GM12878 (cell line): Measurements from ENCODE around the gene TIPARP. TPM values are rescaled to one million over a fixed set of nuclear protein-coding genes. Genes with fewer than 3 reads are reported as not detected.
A peak's percentile ranks its signal among the peaks of the same experiment; 100 is the strongest.

Experiments used
- ATAC-seq: fragments of 200-7000 bp; cut with Tn5 transposase; 3 replicates; pipeline ENCODE4 v1.9.1; 2020; ENCODE audit warnings: mild to moderate bottlenecking, moderate library complexity
- Bru-seq: library from RNA; stranded (reverse); fragments of 400-500 nt; gene quantifications from one replicate; lab custom pipeline; 2021; lab: Mats Ljungman, UMichigan
- BruChase-seq, 2 experiments: library from RNA; stranded (reverse); fragments of 400-500 nt; gene quantifications; one replicate each; lab custom pipeline; 2021; lab: Mats Ljungman, UMichigan
- BruUV-seq: library from RNA; stranded (reverse); fragments of 400-500 nt; replicated peaks from 2 replicates; lab custom pipeline; 2021; lab: Mats Ljungman, UMichigan
- CTCF ChIA-PET: fragments of 300-600 bp; sonication (Branson Sonifier 250); formaldehyde crosslinking; extraction: SDS; loops from one replicate; lab custom pipeline; 2021; ENCODE audit warnings: inconsistent platforms; lab: Yijun Ruan, JAX
- POLR2A ChIA-PET: fragments of 350-600 bp; formaldehyde crosslinking; extraction: SDS; loops from one replicate; lab custom pipeline; 2021; ENCODE audit warnings: inconsistent platforms; lab: Charles Lee
- RAD21 ChIA-PET: fragments of 300-600 bp; sonication (Branson Sonifier 250); formaldehyde crosslinking; loops from one replicate; lab custom pipeline; 2023; ENCODE audit warnings: antibody characterized with exemption; ENCODE audit not compliant: unreplicated experiment; lab: Charles Lee
- SMC1A ChIA-PET: fragments of 300-600 bp; sonication (Branson Sonifier 250); formaldehyde crosslinking; loops from one replicate; lab custom pipeline; 2023; ENCODE audit not compliant: unreplicated experiment, uncharacterized antibody; lab: Charles Lee
- DNase-seq: peaks from one replicate; pipeline ENCODE4 v3.0.0-alpha.2; 2011; ENCODE audit warnings: low read depth, low spot score
- FAIRE-seq: peaks from 3 replicates; lab custom pipeline; 2011; peaks lifted over from hg19 to GRCh38; lab: Jason Lieb, UNC
- H2AFZ ChIP-seq: 2 replicates; pipeline ENCODE4 v1.6.0; 2011; ENCODE audit warnings: low read depth, low read length, control low read depth; ENCODE audit not compliant: control insufficient read depth
- H3K27ac ChIP-seq: 2 replicates; pipeline ENCODE4 v1.5.1; 2011; ENCODE audit warnings: control low read depth; ENCODE audit not compliant: control insufficient read depth, insufficient read depth
- H3K27me3 ChIP-seq, 2 experiments: replicated peaks in 1 of 2; 2 replicates each; pipeline versions ENCODE4 v1.6.0 to v1.6.1; 2011; ENCODE audit warnings: low read length in 1 of 2; ENCODE audit not compliant: control insufficient read depth in 2 of 2, insufficient read depth in 2 of 2
- H3K36me3 ChIP-seq, 2 experiments: 2 replicates each; pipeline ENCODE4 v1.5.1; 2011; ENCODE audit warnings: low read length in 1 of 2; ENCODE audit not compliant: control insufficient read depth in 2 of 2, insufficient read depth in 2 of 2
- H3K4me1 ChIP-seq: 2 replicates; pipeline ENCODE4 v1.6.1; 2011; ENCODE audit warnings: mild to moderate bottlenecking, low read length, moderate library complexity, mixed read lengths; ENCODE audit not compliant: control insufficient read depth, insufficient read depth
- H3K4me2 ChIP-seq: 2 replicates; pipeline ENCODE4 v1.6.0; 2011; ENCODE audit warnings: control low read depth; ENCODE audit not compliant: control insufficient read depth, insufficient read depth
- H3K4me3 ChIP-seq: fragments of 200-600 bp; sonication (generic); 2 replicates; pipeline ENCODE4 v1.5.1; 2016
- H3K79me2 ChIP-seq: 2 replicates; pipeline ENCODE4 v1.6.0; 2011; ENCODE audit warnings: low read length; ENCODE audit not compliant: control insufficient read depth, insufficient read depth
- H3K9ac ChIP-seq: 2 replicates; pipeline ENCODE4 v1.8.0; 2011; ENCODE audit warnings: low read length, control low read depth, mixed read lengths; ENCODE audit not compliant: control insufficient read depth, insufficient read depth
- H3K9me3 ChIP-seq: replicated peaks from 3 replicates; pipeline ENCODE4 v1.5.1; 2011; ENCODE audit warnings: mild to moderate bottlenecking, low read length; ENCODE audit not compliant: control insufficient read depth, insufficient read depth
- H4K20me1 ChIP-seq: 2 replicates; pipeline ENCODE4 v1.6.0; 2011; ENCODE audit not compliant: control insufficient read depth, insufficient read depth
- CEBPB ChIP-seq, 2 experiments: fragments of 150-350 bp in 1 of 2; IDR thresholded peaks; 2 replicates each; pipeline ENCODE4 v1.6.1; 2012 to 2014; ENCODE audit warnings: low read depth in 2 of 2, low read length in 2 of 2, borderline replicate concordance in 1 of 2, inconsistent platforms in 1 of 2
- DPF2 ChIP-seq: fragments of 450-650 bp; IDR thresholded peaks from 2 replicates; pipeline ENCODE4 v1.6.1; 2017; ENCODE audit warnings: mild to moderate bottlenecking
- HDAC2 ChIP-seq: fragments of 200-600 bp; sonication (generic); IDR thresholded peaks from 2 replicates; pipeline ENCODE4 v1.6.1; 2017
- MYB ChIP-seq: fragments of 150-350 bp; IDR thresholded peaks from 2 replicates; pipeline ENCODE4 v1.6.1; 2014; ENCODE audit warnings: mild to moderate bottlenecking, low read depth, low read length, borderline replicate concordance
- NR2C1 ChIP-seq: fragments of 450-650 bp; IDR thresholded peaks from 2 replicates; pipeline ENCODE4 v1.6.1; 2017; ENCODE audit warnings: antibody characterized with exemption, mild to moderate bottlenecking, moderate library complexity
- PAX5 ChIP-seq: IDR thresholded peaks from 2 replicates; pipeline ENCODE4 v1.6.1; 2011; ENCODE audit warnings: low read depth, low read length, borderline replicate concordance
- SP1 ChIP-seq: IDR thresholded peaks from one replicate; pipeline ENCODE4 v1.6.1; 2011; ENCODE audit warnings: low read depth, low read length
- SPI1 ChIP-seq: IDR thresholded peaks from 2 replicates; pipeline ENCODE4 v1.6.1; 2011; ENCODE audit warnings: low read depth, mild to moderate bottlenecking, low read length, moderate library complexity, borderline replicate concordance; ENCODE audit not compliant: insufficient read depth
- SUPT20H ChIP-seq: IDR thresholded peaks from 2 replicates; pipeline ENCODE4 v1.6.1; 2011; ENCODE audit warnings: low read depth, mild to moderate bottlenecking, low read length, moderate library complexity, borderline replicate concordance; ENCODE audit not compliant: control insufficient read depth
- TAF1 ChIP-seq: IDR thresholded peaks from 2 replicates; pipeline ENCODE4 v1.6.1; 2011; ENCODE audit warnings: mild to moderate bottlenecking, low read depth, low read length, borderline replicate concordance
- TCF12 ChIP-seq: IDR thresholded peaks from 2 replicates; pipeline ENCODE4 v1.6.1; 2011; ENCODE audit warnings: low read depth, mild to moderate bottlenecking, low read length
- TCF3 ChIP-seq: IDR thresholded peaks from 2 replicates; pipeline ENCODE4 v1.6.1; 2012; ENCODE audit warnings: low read depth, mild to moderate bottlenecking, low read length, borderline replicate concordance; ENCODE audit not compliant: insufficient read depth
- ZNF384 ChIP-seq: IDR thresholded peaks from 2 replicates; pipeline ENCODE4 v1.6.1; 2012; ENCODE audit warnings: low read depth, mild to moderate bottlenecking, low read length, improper control_type of control experiment, borderline replicate concordance
- WGBS: methylation state at CpG from one replicate; pipeline ENCODE4 v1.1.6; 2016; ENCODE audit warnings: low lambda C conversion rate; ENCODE audit not compliant: insufficient replicate concordance, insufficient coverage; ENCODE audit errors: missing lambda C conversion rate; 5-methylcytosine and 5-hydroxymethylcytosine counted together
- in situ Hi-C: fragments of 300-500 bp; cut with MboI; formaldehyde crosslinking; loops from 9 replicates; pipeline ENCODE4 v1.14.3; 2018; ENCODE audit warnings: mixed read lengths
- intact Hi-C: fragments of 100-400 bp; cut with micrococcal nuclease; formaldehyde crosslinking; loops from one replicate; pipeline ENCODE4 v1.14.2; 2022; ENCODE audit not compliant: unreplicated experiment
- long read RNA-seq, 2 experiments: library from polyadenylated mRNA; unstranded; transcript quantifications; one replicate each; pipeline ENCODE4 v2.0.0, GENCODE V29; 2019 to 2020
- polyA minus RNA-seq, 3 experiments: library from RNA; depleted of rRNA, polyadenylated mRNA; stranded (reverse); fragments of >200 nt; gene quantifications; 2 replicates each; pipeline ENCODE4 v1.2.3, GENCODE V29; 2011
- polyA plus RNA-seq, 11 experiments: library from polyadenylated mRNA; depleted of rRNA in 4 of 11; unstranded in 6 of 11; stranded (reverse) in 5 of 11; fragments of >200 nt; fragmentation: Nextera tagmentation in 4 of 11; fragmentation: Illumina TruSeq in 1 of 11; extraction: Ambion mirVana in 4 of 11; extraction: Trizol in 1 of 11; gene quantifications; 1 replicate in 1 of 11; 2 replicates in 10 of 11; pipeline versions ENCODE4 v1.2.1 to v1.2.3, GENCODE V29; 2011 to 2016; ENCODE audit warnings: inconsistent platforms in 2 of 11, missing spikeins in 2 of 11, low read depth in 1 of 11
- total RNA-seq, 4 experiments: library from RNA; depleted of rRNA in 3 of 4; stranded (reverse); fragments of >200 nt in 3 of 4; fragmentation: Illumina TruSeq in 1 of 4; extraction: Trizol in 1 of 4; gene quantifications; 2 replicates each; pipeline versions ENCODE4 v1.2.1 to v1.2.3, GENCODE V29; 2013 to 2021
- TF ChIP-seq, protein P1 (sequence below): fragments of 450-650 bp; formaldehyde crosslinking; IDR thresholded peaks from 2 replicates; pipeline ENCODE4 v1.5.0; 2022; ENCODE audit warnings: mild to moderate bottlenecking, missing genetic modification characterization

Gene TIPARP
- total RNA-seq (2013; cell fraction: nucleolus; rRNA removed): 60.0 and 68.9 TPM in 2 replicates
- total RNA-seq (2014; rRNA removed) (17.8 and 23.4 TPM in 2 replicates), total RNA-seq (2014; rRNA removed; fragmentation: Illumina TruSeq; extraction: Trizol) (21.5 TPM in 2 replicates), total RNA-seq (2021) (13.8 and 14.8 TPM in 2 replicates), polyA plus RNA-seq (2011; rRNA removed) (13.5 and 17.2 TPM in 2 replicates), polyA plus RNA-seq (2014; fragmentation: Illumina TruSeq; extraction: Trizol) (17.8 and 22.1 TPM in 2 replicates), polyA plus RNA-seq (2014; fragmentation: Nextera tagmentation; extraction: Ambion mirVana) (1 to 10 TPM; 3.2 to 3.3 TPM), polyA plus RNA-seq (2014; rRNA removed) (7.6 and 9.3 TPM in 2 replicates), polyA plus RNA-seq (2016; fragmentation: Nextera tagmentation; extraction: Ambion mirVana) (1 to 10 TPM; 6.1 to 7.9 TPM), polyA minus RNA-seq (2011; rRNA and poly(A)+ RNA removed) (17.3 and 21.8 TPM in 2 replicates), Bru-seq, nascent RNA (percentile 99 among the genes with signal in this experiment), BruChase-seq, experiment 1, labeled RNA remaining after a 6-hour chase (percentile 77 among the genes with signal in this experiment), BruChase-seq, experiment 2, labeled RNA remaining after a 2-hour chase (percentile 94 among the genes with signal in this experiment)
- 12.8 TPM for polyA plus RNA-seq (2011; ENCODE audit: low read depth)
- polyA plus RNA-seq (2011; cell fraction: cytosol; rRNA removed): 5.4 and 9.3 TPM in 2 replicates
- polyA plus RNA-seq (2011; cell fraction: nucleus; rRNA removed): 12.0 and 17.3 TPM in 2 replicates
- polyA plus RNA-seq (2012): 16.9 and 22.4 TPM in 2 replicates
- 6.5 and 7.7 TPM in 2 replicates for polyA minus RNA-seq (2011; cell fraction: cytosol; rRNA and poly(A)+ RNA removed)
- polyA minus RNA-seq (2011; cell fraction: nucleus; rRNA and poly(A)+ RNA removed): 41.8 and 42.7 TPM in 2 replicates
- long read RNA-seq, experiment 1, full-length matches to known transcripts: 1 of 3 reads
- long read RNA-seq, experiment 1, partial matches to known transcripts: 0 of 3 reads
- long read RNA-seq, experiment 1, other reads (novel, unspliced or antisense): 2 of 3 reads
- long read RNA-seq, experiment 2, full-length matches to known transcripts: 8 of 36 reads
- long read RNA-seq, experiment 2, partial matches to known transcripts: 26 of 36 reads
- long read RNA-seq, experiment 2, other reads (novel, unspliced or antisense): 2 of 36 reads

GRCh38 chr3:156674046-156674910 is at the start of gene TIPARP:
TSS of gene TIPARP (plus strand) at chr3:156674590. CDS start at chr3:156677698, 3,108 bp downstream.
- FAIRE-seq (peak; percentile 61), DNase-seq (peak; percentile 99), ATAC-seq (peak; percentile 84)
- peak within 1 kb of the TSS; percentile 84 for H3K9ac ChIP-seq
- peak within 1 kb of the TSS; percentile 98 for H3K4me3 ChIP-seq
- H3K27ac ChIP-seq: peak within 1 kb of the TSS; percentile 73
- CTCF ChIA-PET: interaction anchor here (0.5 to 12.1 kb wide), 47 partner anchors 8 to 837 kb away, joined by 3 to 199 read pairs (median 5); partner anchors contain the start of gene SSR3
- POLR2A ChIA-PET: interaction anchor here (0.7 to 1.8 kb wide), 11 partner anchors 10 to 418 kb away, joined by 3 to 9 read pairs (median 4); partner anchors contain the start of gene SSR3
- peak within 1 kb of the TSS; percentile 67 for H2AFZ ChIP-seq
- 1% methylated on average over 105 of the region's 105 CpGs for WGBS
- peaks cover 48% of the 10 kb centered on the region for H3K79me2 ChIP-seq
- no peaks in the 10 kb centered on the region for H3K4me1 ChIP-seq
- peak within 1 kb of the TSS; percentile 73 for H3K4me2 ChIP-seq
- BruUV-seq: no TSS peak
- in situ Hi-C loops: no loop called here
- no peaks in the 10 kb centered on the region for H3K9me3 ChIP-seq
- SMC1A ChIA-PET: interaction anchor here (0.8 to 8.9 kb wide), 29 partner anchors 8 to 522 kb away, joined by 3 to 142 read pairs (median 6); partner anchors contain the start of gene SSR3
- intact Hi-C loops: loop anchor here (1.0 to 2.0 kb wide), 7 partner anchors 119 to 524 kb away; partner anchors contain the start of gene SSR3
- peaks cover 3% of the 10 kb centered on the region; the same call in 1 of the 2 replicates for H4K20me1 ChIP-seq
- H3K27me3 ChIP-seq: no peaks in the 10 kb centered on the region
- H3K36me3 ChIP-seq: peaks cover 3 to 4% of the 10 kb centered on the region in 2 experiments; a peak in 3 of 4 replicates
- RAD21 ChIA-PET: interaction anchor here (0.5 to 5.9 kb wide), 35 partner anchors 8 to 634 kb away, joined by 3 to 64 read pairs (median 5); partner anchors contain the start of gene SSR3
- peak; percentile 88 for TF ChIP-seq TCF12
- peak; percentile 85 for TF ChIP-seq TCF3
- TF ChIP-seq TAF1: peak; percentile 99
- peak; percentile 84; the same call in 1 of the 2 replicates for TF ChIP-seq DPF2
- peak; percentile 64; the same call in 1 of the 2 replicates for TF ChIP-seq MYB
- TF ChIP-seq, protein P1, sequence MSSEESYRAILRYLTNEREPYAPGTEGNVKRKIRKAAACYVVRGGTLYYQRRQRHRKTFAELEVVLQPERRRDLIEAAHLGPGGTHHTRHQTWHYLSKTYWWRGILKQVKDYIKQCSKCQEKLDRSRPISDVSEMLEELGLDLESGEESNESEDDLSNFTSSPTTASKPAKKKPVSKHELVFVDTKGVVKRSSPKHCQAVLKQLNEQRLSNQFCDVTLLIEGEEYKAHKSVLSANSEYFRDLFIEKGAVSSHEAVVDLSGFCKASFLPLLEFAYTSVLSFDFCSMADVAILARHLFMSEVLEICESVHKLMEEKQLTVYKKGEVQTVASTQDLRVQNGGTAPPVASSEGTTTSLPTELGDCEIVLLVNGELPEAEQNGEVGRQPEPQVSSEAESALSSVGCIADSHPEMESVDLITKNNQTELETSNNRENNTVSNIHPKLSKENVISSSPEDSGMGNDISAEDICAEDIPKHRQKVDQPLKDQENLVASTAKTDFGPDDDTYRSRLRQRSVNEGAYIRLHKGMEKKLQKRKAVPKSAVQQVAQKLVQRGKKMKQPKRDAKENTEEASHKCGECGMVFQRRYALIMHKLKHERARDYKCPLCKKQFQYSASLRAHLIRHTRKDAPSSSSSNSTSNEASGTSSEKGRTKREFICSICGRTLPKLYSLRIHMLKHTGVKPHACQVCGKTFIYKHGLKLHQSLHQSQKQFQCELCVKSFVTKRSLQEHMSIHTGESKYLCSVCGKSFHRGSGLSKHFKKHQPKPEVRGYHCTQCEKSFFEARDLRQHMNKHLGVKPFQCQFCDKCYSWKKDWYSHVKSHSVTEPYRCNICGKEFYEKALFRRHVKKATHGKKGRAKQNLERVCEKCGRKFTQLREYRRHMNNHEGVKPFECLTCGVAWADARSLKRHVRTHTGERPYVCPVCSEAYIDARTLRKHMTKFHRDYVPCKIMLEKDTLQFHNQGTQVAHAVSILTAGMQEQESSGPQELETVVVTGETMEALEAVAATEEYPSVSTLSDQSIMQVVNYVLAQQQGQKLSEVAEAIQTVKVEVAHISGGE: no peak
- TF ChIP-seq SP1: peak; percentile 40
- TF ChIP-seq SUPT20H: no peak
- TF ChIP-seq CEBPB (IDR thresholded peaks at IDR 0.05; ENCODE audit: borderline replicate concordance in 1 of 2, low read depth in 2 of 2, low read length in 2 of 2): peak in 1 of 2 experiments; percentile 31; a peak in 1 of 4 replicates
- TF ChIP-seq ZNF384: no peak
- TF ChIP-seq SPI1: peak; percentile 93
- TF ChIP-seq HDAC2: no peak
- peak; percentile 65; the same call in 1 of the 2 replicates for TF ChIP-seq PAX5
- TF ChIP-seq NR2C1: no peak; the same call in 1 of the 2 replicates
